ENCODE results near the gene UCK2.

The UCK2 gene

GRCh38 chr1:165832902-165833301, 5.5 kb downstream of the UCK2 start:
- TF ChIP-seq RAD21 (IDR thresholded peaks at IDR 0.05; ENCODE audit: low read depth) (no peak), YY1 (IDR thresholded peaks at IDR 0.05; ENCODE audit: low read depth) (no peak), TAF1 (IDR thresholded peaks at IDR 0.05; ENCODE audit: low read depth) (no peak), USF1 (IDR thresholded peaks at IDR 0.05) (no peak), EGR1 (IDR thresholded peaks at IDR 0.05) (no peak), EP300 (IDR thresholded peaks at IDR 0.05; ENCODE audit: borderline replicate concordance) (no peak), REST (IDR thresholded peaks at IDR 0.05; ENCODE audit: low read depth) (no peak), TEAD4 (IDR thresholded peaks at IDR 0.05) (no peak), ZBTB7A (IDR thresholded peaks at IDR 0.05; ENCODE audit: low read depth) (no peak), CEBPB (IDR thresholded peaks at IDR 0.05) (no peak), MAX (IDR thresholded peaks at IDR 0.05) (no peak), TCF12 (IDR thresholded peaks at IDR 0.05; ENCODE audit: low read depth) (no peak), FOXM1 (IDR thresholded peaks at IDR 0.05; ENCODE audit: borderline replicate concordance, low read depth) (no peak)

- TF ChIP-seq YY1 (IDR thresholded peaks at IDR 0.05; ENCODE audit: low read depth) (no peak), EP300 (IDR thresholded peaks at IDR 0.05; ENCODE audit: borderline replicate concordance) (no peak), CREB1 (IDR thresholded peaks at IDR 0.05; ENCODE audit: low read depth) (no peak), FOXM1 (IDR thresholded peaks at IDR 0.05; ENCODE audit: borderline replicate concordance, low read depth) (no peak), TCF12 (IDR thresholded peaks at IDR 0.05; ENCODE audit: low read depth) (no peak), ZBTB7A (IDR thresholded peaks at IDR 0.05; ENCODE audit: low read depth) (no peak), REST (IDR thresholded peaks at IDR 0.05; ENCODE audit: low read depth) (no peak), USF1 (IDR thresholded peaks at IDR 0.05) (no peak), EGR1 (IDR thresholded peaks at IDR 0.05) (no peak), TAF1 (IDR thresholded peaks at IDR 0.05; ENCODE audit: low read depth) (no peak), RAD21 (IDR thresholded peaks at IDR 0.05; ENCODE audit: low read depth) (no peak), CEBPB (IDR thresholded peaks at IDR 0.05) (no peak), NFIC (IDR thresholded peaks at IDR 0.05) (no peak), MAX (IDR thresholded peaks at IDR 0.05) (no peak), TEAD4 (IDR thresholded peaks at IDR 0.05) (no peak)
Observed at GRCh38 chr1:165833358-165833757, 5.9 kb downstream of the UCK2 start.

- TF ChIP-seq USF1 (IDR thresholded peaks at IDR 0.05) (no peak), TAF1 (IDR thresholded peaks at IDR 0.05; ENCODE audit: low read depth) (no peak), EGR1 (IDR thresholded peaks at IDR 0.05) (no peak), CREB1 (IDR thresholded peaks at IDR 0.05; ENCODE audit: low read depth) (no peak), NFIC (IDR thresholded peaks at IDR 0.05) (no peak), TEAD4 (IDR thresholded peaks at IDR 0.05) (no peak), CEBPB (IDR thresholded peaks at IDR 0.05) (no peak), RAD21 (IDR thresholded peaks at IDR 0.05; ENCODE audit: low read depth) (no peak), ZBTB7A (IDR thresholded peaks at IDR 0.05; ENCODE audit: low read depth) (no peak), EP300 (IDR thresholded peaks at IDR 0.05; ENCODE audit: borderline replicate concordance) (no peak), REST (IDR thresholded peaks at IDR 0.05; ENCODE audit: low read depth) (no peak), MAX (IDR thresholded peaks at IDR 0.05) (no peak), YY1 (IDR thresholded peaks at IDR 0.05; ENCODE audit: low read depth) (no peak), FOXM1 (IDR thresholded peaks at IDR 0.05; ENCODE audit: borderline replicate concordance, low read depth) (no peak), TCF12 (IDR thresholded peaks at IDR 0.05; ENCODE audit: low read depth) (no peak)
Observed at GRCh38 chr1:165834229-165834628, 6.8 kb downstream of the UCK2 start.

GRCh38 chr1:165834881-165835280, 7.5 kb downstream of the UCK2 start:
- TF ChIP-seq NFIC (IDR thresholded peaks at IDR 0.05): no peak
- no peak for TF ChIP-seq MAX (IDR thresholded peaks at IDR 0.05)
- TF ChIP-seq CEBPB (IDR thresholded peaks at IDR 0.05): no peak
- TF ChIP-seq FOXM1 (IDR thresholded peaks at IDR 0.05; ENCODE audit: borderline replicate concordance, low read depth): no peak
- TF ChIP-seq REST (IDR thresholded peaks at IDR 0.05; ENCODE audit: low read depth): no peak
- TF ChIP-seq TAF1 (IDR thresholded peaks at IDR 0.05; ENCODE audit: low read depth): no peak
- TF ChIP-seq ZBTB7A (IDR thresholded peaks at IDR 0.05; ENCODE audit: low read depth): no peak
